HL-60 (cell line): Measurements from ENCODE around the gene PSAP.

Source experiments
- DNase-seq, 2 experiments: peaks; one replicate each; pipeline ENCODE4 v3.0.0-alpha.2; 2010 to 2020; ENCODE audit warnings: low read depth in 1 of 2, low spot score in 1 of 2
- H3K27ac ChIP-seq: fragments of 250-450 bp; sonication (Bioruptor Pico); replicated peaks from 2 replicates; pipeline ENCODE4 v1.5.1; 2020; ENCODE audit warnings: mild to moderate bottlenecking, moderate library complexity
- H3K27me3 ChIP-seq: fragments of 250-450 bp; sonication (Bioruptor Pico); 2 replicates; pipeline ENCODE4 v1.5.1; 2021; ENCODE audit warnings: mild to moderate bottlenecking, moderate library complexity; ENCODE audit not compliant: insufficient read depth, poor library complexity, severe bottlenecking
- H3K4me3 ChIP-seq: replicated peaks from 2 replicates; pipeline ENCODE4 v1.5.1; 2011; ENCODE audit warnings: mild to moderate bottlenecking, control low read depth, low read length; ENCODE audit not compliant: insufficient read depth
- CTCF ChIP-seq: IDR thresholded peaks from one replicate; pipeline ENCODE4 v1.5.1; 2011; ENCODE audit warnings: low read length, control low read depth, inconsistent platforms; ENCODE audit not compliant: insufficient read depth
- GABPA ChIP-seq: IDR thresholded peaks from 2 replicates; pipeline ENCODE4 v1.6.1; 2012; ENCODE audit warnings: low read depth
- POLR2AphosphoS5 ChIP-seq: IDR thresholded peaks from 2 replicates; pipeline ENCODE4 v1.6.1; 2012; ENCODE audit warnings: low read depth
- REST ChIP-seq: IDR thresholded peaks from 2 replicates; pipeline ENCODE4 v1.6.1; 2012; ENCODE audit warnings: low read depth; ENCODE audit not compliant: insufficient replicate concordance
- SPI1 ChIP-seq: IDR thresholded peaks from 2 replicates; pipeline ENCODE4 v1.6.1; 2012; ENCODE audit warnings: low read depth, mild to moderate bottlenecking, borderline replicate concordance

PSAP gene

DNA sequence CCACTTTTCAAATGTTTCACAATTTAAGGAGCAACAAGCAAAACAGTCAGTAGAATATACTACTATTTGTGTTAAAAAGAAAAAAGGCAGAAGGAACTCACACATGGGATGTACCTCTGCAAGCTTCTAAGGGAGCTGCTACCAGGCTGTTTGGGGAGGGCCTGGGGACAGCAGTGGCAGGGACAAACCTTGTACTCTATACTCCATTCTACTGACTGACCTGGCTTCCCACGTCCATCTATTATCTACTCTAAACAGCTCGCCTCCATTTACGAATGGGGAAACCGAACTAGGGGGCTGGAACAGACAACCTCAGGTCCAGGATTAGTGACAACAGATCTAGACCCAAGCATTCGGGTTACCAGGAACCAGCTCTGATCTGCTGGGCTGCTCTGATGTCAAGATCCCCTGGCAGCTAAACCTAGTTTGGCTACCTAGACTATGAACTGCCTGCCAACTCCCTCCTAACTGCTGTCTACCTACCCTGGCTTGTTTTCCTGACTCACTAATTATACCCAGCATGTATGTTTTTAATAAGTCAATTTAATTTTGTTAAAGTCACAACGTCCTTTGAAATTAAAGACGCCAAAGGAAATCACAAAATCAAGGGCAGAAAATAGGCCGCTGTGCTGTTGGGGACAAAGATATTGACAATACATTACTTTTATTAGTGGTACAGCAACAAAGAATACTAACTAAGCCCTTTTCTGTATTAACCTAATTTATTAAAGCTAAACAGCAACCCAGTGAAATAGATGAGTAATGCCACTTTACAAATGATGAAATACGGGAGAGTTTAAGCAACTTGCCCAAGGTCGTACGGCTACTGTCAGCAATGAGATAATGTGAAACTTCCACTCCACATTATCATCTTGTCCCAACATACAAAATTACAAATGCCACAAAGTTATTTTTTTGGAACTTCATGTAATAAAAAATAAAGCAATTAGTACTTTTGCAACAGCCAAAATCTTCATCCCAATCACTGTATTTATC, 5.3 kb downstream of the PSAP start:
- no peak overlapping the region for H3K27ac ChIP-seq

GRCh38 chr10:71844695-71845094, 6.4 kb downstream of the PSAP start:
- no peak for TF ChIP-seq REST
- no peak for TF ChIP-seq GABPA
- TF ChIP-seq CTCF = no peak
- TF ChIP-seq SPI1 = no peak
- no peak for TF ChIP-seq POLR2AphosphoS5
- Histone ChIP-seq H3K4me3 (no peak overlapping the region), H3K27ac (no peak overlapping the region), H3K27me3 (no peaks in the 10 kb centered on the region)
- DNase-seq = no peak

More for the DNA sequence above, 5.3 kb downstream of the PSAP start:
- Histone ChIP-seq H3K4me3 (no peak overlapping the region), H3K27me3 (no peaks in the 10 kb centered on the region)
- TF ChIP-seq SPI1 (no peak), CTCF (no peak), POLR2AphosphoS5 (no peak), REST (no peak), GABPA (no peak)
- no peak for DNase-seq

DNA sequence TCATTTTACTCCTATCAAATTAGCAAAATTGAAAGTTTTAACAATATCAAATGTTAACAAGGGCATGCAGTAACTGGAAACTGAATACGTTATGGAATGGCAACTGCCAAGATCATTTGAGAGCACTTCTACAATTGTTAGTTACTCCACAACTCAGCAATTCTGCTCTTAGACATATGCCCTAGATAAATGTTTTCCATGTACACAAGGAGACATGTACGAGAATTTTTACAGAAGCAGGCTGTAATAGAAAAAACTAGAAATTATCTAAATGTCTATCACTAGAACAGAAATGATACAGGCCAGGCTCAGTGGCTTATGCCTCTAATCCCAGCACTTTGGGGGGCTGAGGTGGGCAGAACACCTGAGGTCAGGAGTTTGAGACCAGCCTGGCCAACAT, 7.0 kb downstream of the PSAP start:
- DNase-seq = no peak
- Histone ChIP-seq H3K4me3 (no peak overlapping the region), H3K27ac (no peak overlapping the region), H3K27me3 (no peaks in the 10 kb centered on the region)
- TF ChIP-seq SPI1 (no peak), POLR2AphosphoS5 (no peak), CTCF (no peak), GABPA (no peak), REST (no peak)
